Activated CD4-positive, alpha-beta T cell treated with anti-CD3 and anti-CD28 coated beads, Interleukin-2, amount 50 U/mL, for 48 hours (primary cell): ENCODE data around the gene LMX1B.
"Not testable (repeated sequence)": the region's sequence is repeated elsewhere in the genome, so short reads cannot be mapped to it uniquely, and the experiment has no call there.

Experiments used
- DNase-seq, 2 experiments: peaks; one replicate each; pipeline ENCODE4 v3.0.0-alpha.2; 2020

Gene LMX1B

DNA sequence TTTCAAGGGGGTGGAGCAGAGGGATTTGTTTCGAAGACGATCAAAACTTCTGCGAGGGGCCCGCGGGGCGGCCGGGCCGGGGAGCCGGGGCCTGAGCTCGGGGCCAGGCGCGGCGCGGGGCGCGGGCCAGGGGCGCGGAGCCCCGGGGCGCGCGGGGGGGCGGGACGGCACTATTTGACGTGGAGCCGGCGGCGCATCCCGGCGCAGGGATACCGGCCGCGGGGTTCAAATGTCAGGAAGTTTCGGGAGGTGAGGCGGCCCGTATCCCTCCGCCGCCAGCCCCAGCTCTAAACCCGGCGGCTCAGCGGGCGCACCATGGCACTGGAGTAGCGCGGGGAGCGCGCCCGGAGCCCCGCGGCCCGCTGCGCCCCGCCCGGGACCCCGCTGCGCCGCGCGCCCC, at the start of gene LMX1B:
Gene LMX1B (plus strand): TSS at position 278 of the 400 bp plus-strand sequence. CDS start 522 bp downstream, outside the sequence.
- DNase-seq: no peak

DNA sequence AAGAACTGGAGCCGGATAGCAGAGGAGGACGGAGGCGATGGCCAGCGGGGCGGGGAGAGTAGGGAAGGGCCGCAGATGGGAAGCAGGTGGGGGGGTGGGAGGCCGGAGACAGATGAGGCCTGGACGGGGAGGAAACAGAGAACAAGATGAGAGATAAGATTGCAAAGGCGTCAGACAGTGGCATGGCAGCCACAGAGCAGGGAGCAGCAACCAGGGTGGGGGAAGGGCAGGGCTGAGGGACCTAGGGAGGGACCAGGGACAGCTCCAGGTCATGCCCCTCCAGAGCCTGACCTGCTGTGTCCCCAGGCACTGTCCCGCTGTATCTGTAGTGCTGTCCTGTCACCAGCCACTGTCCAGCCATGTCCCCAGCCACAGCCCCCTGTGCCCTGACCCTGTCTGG, 49.6 kb upstream of the LMX1B start:
- no peak for DNase-seq

DNA sequence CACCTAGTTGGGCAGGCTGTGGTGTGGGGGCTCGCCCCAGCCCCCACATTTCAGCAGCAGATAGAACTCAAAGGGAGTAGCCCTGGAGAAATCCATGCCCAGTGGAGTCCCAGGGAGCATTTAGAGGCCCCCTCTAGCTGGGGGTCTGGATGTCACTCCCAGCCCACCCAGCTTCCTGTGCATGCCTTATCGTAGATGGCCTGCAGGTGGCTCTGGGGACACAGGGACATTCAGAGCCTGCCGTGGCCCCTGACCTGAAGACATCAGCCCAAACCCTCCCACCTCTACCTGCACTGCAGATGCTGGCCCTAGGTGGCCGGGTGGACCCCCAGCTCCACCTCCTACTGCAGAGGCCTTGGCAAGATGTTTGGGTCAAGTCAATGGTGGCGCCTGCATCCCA, 49.0 kb upstream of the LMX1B start:
- no peak for DNase-seq

DNA sequence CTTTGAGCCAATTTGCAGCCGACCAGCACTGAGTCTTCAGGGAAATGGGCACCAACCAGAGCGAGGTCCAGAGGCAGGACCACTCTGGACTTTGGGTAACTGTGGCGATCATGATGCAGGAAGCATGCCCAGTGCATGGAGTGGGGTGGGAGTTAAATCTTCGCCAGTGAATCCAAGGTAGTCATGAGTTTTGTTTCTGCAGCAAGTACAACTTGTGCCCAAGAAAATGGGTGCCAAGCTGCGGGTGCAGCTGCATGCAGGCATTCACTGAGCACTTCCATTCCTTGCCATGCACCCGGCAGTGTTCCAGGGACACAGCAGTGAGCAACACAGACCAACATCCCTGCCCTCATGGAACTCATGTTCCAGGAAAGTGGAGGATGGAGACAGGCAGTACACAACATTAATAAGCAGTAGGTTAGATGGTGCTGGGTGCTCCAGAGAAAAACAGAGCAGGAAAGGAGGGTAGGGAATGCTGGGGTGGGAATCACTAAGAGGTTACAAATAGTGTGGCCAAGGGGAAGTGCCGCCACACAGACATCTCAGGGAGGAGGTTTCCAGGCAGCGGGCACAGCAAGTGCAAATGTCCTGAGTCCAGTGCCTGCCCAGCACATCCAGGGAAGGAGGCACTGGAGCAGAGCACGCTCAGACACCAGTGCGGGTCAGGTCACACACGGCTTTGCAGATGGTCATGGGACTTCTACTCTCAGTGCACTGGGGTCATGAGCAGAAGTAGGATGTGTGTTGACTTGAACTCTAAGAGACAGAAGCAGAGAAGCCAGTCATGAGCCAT, 48.2 kb upstream of the LMX1B start:
- DNase-seq: no peak

DNA sequence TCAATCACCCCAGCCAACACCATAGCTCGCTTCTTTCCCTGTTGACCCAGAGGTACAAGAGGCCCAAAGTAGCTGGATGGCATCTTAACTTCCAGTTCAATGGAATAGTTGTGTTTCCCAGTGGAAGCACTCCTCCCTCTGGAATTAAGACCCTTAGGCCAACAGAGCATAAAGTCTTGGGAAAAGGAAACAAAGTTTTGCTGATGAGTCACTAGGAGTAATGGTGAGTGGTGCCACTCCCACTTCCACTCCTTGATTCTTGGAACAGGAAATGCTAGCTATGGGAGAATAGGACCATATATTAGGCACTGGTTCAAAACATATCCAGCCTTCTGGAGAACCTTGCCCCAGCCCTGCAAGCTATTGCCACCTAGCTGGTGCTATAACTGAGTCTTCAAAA, 44.7 kb upstream of the LMX1B start:
- DNase-seq: no peak

DNA sequence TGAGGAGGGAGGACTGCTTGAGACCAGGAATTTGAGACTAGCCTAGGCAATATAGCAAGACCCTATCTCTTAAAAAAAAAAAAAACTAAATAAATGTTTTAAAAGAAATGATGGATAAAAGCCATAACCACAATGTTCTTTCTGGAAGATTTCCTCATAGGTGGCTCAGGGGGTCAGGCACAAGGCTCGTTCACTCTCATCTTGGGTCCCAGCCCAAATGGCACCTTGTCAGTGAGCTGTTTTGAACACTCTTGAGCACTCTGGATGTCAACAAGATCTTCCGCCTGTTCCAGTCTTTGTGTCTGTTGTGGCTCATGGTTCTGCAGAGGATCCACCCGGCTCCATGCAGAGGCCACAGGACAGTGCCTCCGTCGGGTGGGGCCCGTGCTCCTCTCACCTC, 35.7 kb upstream of the LMX1B start:
- no peak for DNase-seq

DNA sequence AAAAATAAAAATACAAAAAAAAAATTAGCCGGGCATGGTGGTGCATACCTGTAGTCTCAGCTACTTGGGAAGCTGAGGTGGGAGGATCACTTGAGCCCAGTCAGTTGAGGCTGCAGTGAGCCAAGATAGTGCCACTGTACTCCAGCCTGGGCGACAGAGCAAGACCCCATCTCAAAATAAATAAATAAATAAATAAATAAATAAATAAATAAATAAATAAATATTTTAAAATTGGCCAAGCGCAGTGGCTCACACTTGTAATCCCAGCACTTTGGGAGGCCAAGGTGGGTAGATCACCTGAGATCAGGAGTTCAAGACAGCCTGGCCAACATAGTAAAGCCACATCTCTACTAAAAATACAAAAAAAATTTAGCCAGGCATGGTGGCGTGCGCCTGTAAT, 33.4 kb upstream of the LMX1B start:
- not testable (repeated sequence) for DNase-seq

DNA sequence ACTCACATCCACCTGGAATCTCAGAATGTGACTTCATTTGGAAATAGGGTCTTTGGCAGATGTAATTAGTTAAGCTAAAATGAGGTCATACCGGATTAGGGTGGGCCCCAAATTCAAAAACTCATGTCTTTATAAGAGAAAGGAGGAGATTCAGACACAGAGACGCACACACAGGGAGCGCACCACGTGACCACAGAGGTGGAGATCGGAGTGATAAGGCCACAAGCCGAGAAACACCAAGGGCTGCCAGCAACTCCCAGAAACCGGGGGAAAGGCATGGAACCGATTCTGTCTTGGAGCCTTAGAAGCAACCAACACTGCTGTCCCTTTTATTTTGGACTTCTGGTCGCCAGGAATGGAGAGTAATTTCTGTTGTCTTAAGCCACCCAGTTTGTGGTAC, 31.8 kb upstream of the LMX1B start:
- DNase-seq: no peak

DNA sequence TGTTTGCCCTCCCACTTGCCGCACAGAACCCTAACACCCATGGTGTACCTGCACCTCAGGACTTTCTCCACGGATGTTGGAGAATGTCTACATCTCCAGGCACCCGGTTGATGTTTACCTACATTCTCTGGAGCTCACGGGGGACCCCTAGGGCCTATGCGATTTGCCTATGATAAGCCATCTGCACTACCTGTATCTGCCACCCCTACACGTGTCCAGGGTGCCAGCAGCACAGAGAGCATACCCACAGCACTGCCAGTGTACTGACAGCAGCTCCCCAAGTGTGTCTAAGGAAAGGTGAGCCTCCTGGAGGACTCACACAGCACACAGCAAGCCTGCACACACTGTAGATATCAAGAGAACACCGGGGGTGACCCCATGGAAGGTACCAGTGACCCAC, 31.3 kb upstream of the LMX1B start:
- DNase-seq: no peak

DNA sequence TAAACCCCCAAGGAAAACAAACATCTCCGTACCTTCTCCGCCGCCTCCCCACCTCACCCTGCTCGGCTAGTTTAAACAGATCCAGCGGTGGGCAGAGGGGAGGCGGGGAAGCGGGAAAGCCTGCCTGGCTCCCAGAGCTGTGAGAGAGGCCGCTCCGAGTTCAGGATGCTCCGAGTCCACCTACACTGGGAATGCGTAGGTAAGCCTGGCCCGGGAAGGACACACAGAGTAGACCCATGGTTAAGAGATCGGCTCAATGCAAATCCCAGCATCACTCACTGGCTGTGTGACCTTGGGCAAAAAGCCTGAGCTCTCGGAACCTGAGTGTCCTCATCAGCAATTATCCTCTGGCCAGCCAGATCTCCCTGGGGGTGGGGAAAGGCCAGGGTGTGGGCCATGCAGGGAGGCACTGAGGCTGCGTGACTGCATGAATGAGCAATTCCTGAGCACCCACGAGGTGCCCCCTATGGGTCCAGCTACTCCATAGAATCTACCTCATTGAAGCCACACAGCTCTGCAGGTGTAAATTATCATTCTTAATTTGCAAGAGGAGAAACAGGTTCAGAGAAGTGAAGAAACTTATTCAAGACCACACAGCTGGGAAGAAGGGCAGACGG, 30.5 kb upstream of the LMX1B start:
- no peak for DNase-seq

DNA sequence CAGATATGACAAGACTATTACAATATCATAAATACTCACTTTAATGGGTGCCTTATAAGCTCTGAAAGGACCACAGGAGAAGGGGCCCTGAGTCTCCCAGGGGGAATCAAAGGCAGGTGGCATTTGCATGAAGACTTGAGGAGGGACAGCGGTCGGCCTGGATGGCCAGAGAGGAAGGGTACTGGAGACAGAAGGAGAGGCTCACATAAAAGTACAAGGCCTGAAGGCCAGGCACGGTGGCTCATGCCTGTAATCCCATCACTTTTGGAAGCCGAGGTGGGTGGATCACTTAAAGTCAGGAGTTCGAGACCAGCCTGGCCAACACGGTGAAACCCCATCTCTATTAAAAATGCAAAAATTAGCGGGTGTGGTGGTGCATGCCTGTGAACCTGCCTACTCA, 29.1 kb upstream of the LMX1B start:
- DNase-seq: no peak

DNA sequence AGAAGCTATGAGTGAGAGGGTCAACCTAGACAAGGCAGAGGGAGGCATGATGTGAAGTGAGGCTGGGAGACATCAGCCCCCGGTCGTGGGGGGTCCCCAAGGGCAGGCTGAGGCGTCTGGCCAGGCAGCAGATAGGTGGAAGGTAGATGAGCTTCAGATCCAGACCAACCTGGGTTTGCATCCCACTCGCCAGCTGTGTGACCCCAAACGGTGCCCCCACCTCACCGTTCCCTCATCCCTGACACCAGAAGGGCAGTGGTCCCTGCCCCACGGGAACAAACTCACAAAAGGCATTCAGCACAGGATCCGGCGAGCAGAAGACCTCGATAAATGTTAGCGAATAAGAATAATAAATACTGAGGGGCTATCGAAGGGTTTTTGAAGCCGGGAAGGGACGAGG, 27.5 kb upstream of the LMX1B start:
- DNase-seq: no peak

DNA sequence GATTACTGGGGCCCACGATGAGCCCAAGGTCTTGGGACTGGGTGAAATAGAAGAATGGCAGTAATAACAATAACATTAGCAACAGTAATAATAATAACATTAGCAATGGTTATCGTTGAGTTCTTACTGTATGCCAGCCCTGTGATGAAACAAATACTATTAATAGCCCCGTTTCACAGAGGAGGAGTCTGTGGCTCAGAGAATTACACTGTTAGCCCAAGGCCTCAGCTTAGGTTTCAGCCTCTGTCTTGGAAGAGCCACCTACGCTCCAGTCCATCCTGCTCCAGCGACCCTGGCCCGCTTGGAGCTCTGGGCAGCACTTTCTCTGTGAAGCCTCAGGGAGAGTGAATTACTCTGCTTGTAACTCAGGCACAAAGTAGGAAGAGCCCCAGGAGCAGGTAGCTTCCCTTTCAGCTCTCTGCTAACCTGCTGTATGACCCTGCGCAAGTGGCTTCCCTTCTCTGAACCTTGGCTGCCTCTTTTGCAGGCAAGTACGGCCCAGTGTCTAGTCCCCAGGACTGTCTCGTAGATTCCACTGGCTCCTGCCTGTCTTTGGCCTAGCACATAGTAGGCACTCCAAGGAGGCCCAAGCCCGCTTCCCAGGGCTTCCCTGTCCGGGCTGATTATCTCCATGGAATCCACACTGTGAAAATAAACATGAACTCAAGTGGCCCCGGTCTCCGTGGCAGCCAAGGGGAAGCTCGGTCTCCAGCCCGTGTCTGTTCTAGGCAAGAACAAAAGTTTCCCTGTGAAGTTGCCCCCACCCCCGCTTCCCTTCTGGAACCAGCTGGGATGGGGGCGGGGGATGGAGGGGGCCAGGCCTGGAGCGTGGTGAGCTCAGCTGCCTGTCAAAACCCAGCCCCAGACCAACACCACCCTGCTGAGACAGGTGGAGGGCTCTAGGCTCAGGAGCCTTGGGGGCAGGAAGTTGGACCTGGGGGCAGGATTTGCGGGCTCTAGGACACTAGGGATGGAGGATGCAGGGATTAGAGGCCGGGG, 26.2 kb upstream of the LMX1B start:
- no peak for DNase-seq

DNA sequence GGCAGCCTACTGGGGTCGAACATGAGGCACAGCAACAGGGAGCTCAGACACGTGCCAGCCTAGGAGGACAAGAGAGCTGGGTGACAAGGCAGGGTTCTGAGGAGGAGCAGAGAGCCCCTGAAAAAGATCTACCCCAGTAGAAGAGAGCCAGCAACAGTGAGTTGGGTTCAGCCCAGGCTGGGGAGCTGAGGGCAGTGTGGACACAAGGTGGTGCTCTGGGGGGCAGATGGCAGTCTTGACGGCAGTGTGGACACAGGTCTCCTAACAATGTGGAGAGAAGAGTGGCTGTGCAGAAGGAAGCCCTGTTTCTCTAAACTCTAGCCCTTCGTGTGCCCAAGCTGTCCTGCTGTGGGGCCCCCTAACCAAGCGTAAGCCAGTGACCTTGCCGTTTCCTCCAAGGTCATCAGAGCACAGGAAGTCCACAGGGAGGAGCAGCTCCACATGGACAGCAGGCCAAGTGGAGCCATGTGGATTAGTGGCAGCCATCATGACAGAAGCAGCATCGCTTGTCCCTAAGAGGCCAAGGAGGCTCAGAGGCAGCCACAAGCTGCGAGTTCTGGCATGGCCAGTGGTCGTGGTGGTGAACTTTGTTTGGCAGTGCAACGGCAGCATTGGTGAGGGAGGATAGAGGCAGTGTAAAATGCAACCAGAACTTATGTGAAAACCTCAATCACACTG, 25.1 kb upstream of the LMX1B start:
- DNase-seq: no peak

DNA sequence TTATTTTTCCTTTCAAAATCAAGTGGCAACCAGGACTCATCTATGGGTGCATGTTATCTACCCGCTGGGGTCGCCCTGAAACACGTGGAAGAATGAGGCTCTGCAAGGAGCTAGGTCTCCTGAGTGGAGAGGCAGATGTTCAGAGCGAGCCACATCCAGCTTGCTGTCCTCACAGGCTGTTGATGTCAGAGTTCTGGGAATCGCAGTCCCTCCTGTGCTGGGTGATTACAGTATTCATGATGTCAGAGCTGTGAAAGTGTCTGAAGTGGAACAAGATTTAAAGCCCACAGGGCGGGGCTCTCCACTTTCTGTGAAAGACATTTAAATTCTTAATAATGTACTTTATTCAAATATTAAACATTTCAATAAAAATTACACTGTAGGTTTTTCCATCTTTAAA, 24.4 kb upstream of the LMX1B start:
- DNase-seq: no peak

DNA sequence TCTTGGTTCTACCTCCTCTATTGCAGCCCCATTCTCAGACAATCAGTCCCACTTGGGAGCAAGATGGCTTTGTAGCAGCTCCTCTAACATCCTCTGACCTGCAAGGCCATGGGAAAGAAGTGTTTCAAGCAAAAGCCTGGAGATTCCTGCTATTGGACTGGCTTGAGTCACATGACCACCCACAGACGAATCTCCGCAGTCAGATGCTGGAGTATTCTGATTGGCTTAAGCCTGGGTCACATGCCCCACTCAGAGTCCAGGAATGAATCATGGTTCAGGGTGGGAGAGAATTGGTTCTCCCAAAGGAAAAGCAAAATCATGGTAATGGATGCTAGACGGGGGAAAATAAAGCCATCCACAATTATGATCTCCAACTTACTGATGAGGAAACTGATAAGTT, 22.6 kb upstream of the LMX1B start:
- no peak for DNase-seq

DNA sequence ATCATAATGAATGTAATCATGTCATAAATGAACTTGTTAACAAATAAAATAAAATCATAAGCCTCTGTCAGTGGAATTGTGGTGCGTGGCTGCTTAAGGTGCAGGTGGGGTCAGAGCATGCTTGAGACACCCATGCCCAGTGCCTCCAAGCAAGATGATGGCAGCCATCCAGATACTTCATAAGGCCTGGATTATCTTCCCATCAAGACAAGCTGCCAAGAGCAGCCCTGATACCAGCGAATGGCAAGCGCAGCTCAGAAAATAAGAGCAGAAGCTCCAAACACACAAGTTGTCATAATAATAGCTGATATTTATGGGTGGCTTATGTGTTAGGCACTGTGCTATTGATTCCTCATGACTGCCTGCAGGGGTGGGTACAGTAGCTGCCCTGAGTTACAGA, 21.8 kb upstream of the LMX1B start:
- no peak for DNase-seq

DNA sequence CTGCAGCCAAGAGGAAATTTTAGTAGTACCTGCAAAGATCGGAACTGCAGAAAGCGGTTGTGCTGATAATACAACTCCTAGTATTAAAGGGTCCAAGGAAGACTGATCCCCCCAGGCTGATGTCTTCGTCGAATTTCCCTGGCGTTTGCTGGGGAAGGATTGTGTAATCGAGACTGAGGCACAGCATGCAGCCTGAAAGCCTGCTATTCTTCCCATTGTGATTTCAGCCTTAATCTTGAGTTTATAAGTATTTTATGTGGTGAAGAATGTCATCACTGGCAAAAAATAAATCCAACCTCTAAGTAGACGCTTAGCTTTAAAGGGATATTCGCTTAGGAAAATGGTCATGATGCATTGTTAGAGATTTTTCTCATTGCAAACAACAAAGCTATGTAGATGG, 21.3 kb upstream of the LMX1B start:
- no peak for DNase-seq

DNA sequence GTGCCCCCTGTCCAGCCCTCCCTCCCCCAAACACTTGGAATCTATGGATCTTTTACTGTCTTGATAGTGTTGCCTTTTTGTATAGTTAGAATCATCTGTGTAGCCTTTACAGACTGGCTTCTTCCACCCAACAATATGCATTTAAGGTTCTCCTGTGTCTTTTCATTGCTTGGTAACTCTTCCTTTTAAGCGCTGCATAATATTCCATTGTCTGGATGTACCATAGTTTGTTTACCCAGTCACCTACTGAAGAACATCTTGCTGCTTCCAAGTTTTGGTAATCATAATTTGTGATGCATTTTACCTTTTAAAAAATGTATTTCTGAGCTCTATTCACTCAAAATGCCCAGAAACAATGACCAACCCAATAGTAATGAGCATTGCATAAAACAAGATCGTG, 17.7 kb upstream of the LMX1B start:
- DNase-seq: no peak

DNA sequence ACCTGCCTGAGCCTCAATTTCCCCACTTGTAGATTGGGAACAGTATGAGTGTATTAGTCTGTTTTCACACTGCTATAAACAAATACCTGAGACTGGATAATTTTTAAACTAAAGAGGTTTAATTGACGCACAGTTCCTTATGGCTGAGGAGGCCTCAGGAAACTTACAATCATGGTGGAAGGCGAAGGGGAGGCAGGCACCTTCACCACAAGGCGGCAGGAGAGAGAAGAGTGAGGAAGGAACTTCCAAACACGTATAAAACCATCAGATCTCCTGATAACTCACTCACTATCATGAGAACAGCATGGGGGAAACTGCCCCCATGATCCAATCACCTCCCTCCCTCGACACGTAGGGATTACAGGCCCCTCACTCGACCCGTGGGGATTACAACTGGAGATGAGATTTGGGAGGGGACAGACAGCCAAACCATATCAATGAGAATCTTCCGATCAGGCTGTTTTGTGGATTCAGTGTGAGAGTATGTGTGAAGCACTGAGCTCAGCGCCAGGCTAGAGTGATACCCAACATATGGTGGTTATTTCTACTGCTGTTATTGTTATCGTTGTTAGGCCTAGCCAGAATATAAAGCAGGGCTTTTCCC, 14.6 kb upstream of the LMX1B start:
- DNase-seq: no peak

DNA sequence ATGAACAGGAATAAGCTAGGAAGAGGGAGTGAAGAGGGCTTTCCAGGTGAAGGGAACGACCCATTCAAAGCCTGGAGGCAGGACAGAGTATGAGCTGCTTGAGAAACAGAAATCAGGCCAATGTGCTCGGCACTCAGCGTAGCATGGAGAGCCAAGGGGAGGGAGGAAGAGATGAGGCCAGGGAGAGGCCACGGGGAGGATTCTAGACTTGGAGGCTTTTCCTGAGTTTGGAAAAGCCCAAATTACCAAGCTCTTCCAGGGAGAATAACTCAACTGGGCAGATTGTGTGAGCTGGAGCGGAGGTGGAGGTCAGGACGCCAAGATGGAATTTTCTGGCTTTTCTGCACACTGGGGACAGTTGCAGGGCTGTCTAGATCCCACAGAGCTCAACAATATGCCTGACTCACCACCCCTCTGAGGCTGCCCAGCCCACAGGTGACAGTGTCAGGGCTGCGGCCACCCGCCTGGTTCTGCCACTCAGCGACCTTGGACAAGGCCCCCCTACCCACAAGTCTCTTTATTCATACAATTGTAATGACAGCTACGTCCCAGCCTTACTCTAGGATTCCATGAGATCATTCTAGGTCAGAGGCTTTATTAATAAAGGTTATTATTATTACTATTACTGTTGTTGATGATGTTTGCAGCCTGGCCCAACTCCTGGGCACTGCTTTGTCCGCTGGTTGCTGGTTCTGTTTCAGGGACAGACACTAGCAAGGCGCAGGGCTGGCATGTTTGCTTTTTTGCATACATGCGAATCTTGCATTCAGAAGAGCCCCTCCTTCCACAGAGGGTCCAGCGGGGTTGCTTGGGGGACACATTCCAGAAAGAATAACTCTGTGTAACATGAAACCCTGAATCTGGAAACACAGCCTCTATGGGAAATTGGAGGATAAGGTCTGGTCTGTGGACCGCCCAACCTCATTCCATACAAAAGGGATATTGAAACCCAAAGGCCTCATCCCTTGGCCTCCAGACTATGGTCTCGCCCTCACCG, 9.4 kb upstream of the LMX1B start:
- DNase-seq: no peak
